ENCODE results near the gene RPS6KA3. TPM values are rescaled to one million over a fixed set of nuclear protein-coding genes. Genes with fewer than 3 reads are reported as not detected.
A peak's percentile ranks its signal among the peaks of the same experiment; 100 is the strongest.
"Not testable (repeated sequence)": the region's sequence is repeated elsewhere in the genome, so short reads cannot be mapped to it uniquely, and the experiment has no call there.

The RPS6KA3 gene
- total RNA-seq, 1 experiment from 2014 or later = 47.7 TPM

DNA sequence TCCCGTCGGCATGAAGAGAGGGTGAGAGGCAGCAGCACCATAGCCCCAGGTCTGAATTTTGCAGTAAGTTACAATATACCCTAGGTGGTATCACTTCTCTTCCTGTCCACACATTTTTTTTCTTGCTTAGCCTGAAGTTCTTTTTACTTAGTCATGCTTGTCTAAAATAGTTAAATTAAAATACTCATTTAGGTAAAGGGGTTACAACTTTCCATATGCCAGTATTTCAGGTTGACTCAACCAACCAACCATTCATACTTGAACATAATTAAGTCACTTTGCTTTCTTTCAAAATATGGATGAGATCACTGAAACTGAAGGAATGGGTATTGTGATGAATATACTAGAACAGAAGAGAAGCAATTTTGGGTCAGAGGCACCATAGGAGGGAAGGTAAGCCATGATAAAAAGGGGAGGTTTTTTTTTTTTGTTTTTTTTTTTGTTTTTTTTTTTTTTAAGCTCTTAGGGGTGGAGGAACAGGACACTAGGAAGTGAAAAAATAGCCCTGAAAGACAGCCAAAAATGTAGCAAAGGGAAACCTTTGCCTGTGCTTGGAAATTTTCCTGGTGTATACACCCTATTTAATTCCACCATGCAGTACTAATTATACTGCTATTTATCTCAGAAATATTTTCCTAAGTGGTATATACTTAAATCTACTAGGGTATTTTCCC, 41.8 kb downstream of the RPS6KA3 start:
- DNase-seq (ENCODE audit: low read depth) = peak; percentile 34

DNA sequence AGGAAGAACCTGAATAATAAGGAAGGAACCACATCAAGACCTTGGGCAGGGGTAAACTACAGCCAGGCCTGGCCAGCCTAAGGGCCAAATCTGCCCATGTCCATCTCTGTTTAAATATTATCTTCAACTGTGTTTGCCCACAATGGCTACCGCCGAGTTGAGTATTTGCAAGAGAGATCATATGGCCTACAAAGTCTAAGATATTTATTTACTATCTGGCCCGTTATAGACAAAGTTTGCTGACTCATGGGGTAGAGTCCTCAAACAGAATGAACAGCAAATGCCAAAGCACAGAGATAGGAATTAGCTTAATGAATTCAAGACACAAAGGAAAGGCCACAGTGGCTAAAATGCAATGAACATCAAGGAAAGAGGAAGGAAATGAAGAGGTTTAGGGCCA, 44.8 kb downstream of the RPS6KA3 start:
- DNase-seq (ENCODE audit: low read depth) = peak; percentile 9

DNA sequence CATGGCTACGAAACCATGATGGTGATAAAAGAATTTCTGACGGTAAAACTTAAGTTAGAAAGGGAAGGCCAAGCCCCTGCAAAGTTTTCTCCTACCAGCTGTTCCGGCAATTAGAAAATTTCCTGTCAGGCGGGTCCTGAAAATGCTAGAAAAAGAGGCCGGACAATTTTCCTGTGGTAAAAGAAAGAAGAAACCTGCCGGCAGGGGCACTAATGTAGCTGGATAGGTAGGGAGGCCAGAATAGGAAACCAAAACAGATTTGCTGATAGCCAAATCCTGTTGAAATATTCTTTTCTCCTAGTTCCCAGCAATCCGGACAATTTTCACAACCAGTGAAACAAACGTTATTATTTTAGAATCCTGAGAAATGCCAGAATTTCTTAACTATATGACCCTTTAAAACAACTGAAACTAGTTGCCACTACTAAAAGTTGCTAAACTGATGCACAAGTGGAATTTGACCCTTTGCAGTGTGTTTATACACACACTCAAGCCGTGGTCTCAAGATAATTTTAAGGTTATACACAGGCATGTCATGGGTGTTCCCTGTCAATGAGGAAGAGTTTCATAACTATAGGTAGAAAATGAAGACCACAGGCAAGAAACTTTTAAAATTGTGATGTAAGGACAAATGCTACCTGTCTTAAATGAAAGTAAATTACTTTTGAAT, 47.7 kb downstream of the RPS6KA3 start:
- no peak for DNase-seq (ENCODE audit: low read depth)

DNA sequence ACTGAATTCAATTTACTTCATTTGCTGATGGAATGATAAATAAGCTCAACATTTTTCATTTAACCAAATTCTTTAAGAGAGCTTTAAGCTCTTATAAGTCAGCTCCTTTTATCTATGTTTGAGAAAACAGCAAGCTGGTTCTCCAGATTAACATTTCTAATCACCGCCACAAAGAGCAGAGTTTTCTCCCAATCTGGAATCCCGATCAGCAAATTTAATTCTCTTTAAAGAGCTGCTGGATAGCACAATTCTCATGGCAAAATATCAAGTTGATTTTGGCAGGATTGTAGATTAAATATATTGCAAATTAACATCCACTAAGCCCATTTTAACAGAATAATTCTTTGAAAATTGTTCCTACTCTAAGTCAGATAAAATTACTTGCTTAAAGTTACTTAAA, 48.8 kb downstream of the RPS6KA3 start:
- no peak for DNase-seq (ENCODE audit: low read depth)

DNA sequence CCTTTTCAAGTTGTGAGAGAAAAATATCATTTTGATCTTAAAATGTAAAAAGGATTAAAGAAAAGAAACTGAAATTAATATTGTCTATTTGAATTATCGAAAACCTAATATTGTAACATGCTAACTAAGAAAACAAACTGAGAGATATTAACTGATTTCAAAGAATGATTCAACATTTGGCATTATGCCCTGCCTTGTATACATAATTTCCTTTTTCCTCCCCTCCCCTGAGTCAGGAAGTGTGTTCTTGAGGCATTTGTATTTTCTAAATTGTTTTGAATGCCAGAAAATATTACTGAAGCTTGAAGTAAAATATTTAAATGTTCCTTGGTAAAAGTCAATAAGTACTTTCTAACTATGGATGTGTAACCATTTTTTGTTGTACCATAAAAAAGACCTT, 49.4 kb downstream of the RPS6KA3 start:
- peak; percentile 55 for DNase-seq (ENCODE audit: low read depth)

DNA sequence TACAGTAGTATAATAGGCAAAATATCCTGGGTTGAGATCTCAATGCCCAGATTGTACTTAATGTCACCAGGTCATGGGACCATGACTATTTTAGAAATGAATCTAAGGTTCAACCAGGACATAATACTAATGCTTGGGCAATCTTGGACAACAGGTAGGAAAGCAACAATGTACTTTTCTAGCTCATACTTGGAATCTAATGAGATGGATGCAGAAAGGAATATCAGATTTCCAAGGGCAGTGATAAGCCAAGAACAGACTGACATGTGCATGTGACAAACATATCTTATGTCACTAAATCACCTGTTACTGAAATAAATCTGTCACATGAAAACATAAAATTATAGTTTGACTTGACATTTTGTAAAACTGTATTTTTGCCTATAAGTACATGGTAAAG, 51.1 kb downstream of the RPS6KA3 start:
- no peak for DNase-seq (ENCODE audit: low read depth)

DNA sequence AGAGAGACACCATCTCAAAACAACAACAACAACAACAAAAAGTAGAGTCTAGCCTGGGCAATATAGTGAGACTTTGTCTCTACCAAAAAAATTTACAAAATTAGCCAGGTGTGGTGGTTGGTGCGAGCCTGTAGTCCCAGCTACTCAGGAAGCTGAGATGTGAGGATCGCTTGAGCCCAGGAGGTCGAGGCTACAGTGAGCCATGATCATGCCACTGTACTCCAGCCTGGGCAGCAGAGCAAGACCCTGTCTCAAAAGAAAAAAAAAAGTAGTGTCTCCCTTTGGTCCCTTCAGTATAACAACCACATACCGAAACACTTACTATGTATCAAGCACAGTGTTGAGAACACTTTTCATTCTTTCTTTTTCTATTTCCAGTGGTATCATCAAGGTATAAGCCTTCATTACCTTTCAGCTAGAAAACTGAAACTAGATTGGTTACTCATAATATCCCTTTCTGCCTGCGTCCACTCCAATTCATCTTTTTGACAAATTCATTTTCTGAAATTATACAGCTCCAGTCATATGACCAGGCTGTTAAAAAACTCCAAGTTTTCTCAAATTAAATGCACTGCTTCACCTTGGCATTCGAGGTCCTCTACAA, 54.1 kb downstream of the RPS6KA3 start:
- no peak for DNase-seq (ENCODE audit: low read depth)

DNA sequence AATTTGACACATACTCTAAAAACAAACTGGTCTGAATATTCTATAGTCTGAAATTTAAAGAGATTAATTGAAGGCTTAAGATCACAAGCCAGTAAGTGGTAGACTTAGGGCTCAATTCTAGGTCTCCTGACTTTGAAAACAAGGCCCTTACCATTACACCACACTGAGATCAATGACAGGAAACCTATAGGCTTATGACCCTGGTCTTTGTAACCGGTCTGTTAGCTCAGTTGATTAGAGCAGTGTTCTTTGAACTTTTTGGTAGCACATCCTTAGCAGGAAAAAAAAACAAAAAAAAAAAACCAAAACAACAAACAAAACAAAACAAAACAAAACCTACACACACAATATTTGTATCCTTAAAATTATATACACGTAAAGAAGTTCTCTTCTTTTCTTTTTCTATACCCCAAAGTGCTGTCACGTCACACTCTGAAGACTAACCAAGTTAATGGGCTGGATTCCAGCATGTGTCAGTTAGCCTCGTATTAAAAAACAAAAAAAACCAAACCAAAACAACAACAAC, 55.4 kb downstream of the RPS6KA3 start:
- DNase-seq (ENCODE audit: low read depth) = no peak

DNA sequence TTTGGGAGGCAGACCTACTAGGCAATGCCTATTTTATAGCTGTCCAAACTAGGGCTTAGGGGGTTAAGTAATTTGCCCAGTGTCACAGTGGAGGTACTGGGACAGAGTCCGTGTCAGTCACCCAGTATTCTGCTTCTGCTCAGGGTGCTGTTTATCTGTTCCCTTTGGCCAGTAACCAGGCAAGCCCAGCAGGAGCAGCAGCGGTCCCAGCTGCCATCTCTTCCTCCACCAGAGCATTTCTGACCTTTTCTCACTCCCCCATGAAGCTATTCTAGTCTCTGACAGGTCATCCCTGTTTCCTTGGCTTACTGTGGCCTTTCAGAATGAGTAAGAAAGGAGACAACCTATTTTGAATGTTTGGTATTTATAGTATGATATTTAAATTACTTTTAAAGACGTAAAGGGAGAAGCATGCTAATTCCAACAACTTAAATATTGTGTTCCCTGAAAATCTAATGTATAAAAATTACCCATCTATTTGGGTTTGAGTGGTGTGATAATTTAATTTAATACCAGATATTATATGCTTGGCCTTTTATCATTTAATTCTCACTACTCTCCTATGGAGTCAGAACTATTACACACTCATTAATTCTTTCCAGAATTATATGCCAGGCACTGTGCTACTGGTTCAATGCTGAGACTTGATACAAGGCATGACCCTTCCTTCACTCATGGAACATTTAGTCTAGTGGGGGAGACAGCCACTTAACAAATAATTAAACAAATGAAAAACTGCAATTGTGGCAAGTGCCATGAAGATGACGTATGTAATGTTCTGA, 60.6 kb downstream of the RPS6KA3 start:
- no peak for DNase-seq (ENCODE audit: low read depth)

DNA sequence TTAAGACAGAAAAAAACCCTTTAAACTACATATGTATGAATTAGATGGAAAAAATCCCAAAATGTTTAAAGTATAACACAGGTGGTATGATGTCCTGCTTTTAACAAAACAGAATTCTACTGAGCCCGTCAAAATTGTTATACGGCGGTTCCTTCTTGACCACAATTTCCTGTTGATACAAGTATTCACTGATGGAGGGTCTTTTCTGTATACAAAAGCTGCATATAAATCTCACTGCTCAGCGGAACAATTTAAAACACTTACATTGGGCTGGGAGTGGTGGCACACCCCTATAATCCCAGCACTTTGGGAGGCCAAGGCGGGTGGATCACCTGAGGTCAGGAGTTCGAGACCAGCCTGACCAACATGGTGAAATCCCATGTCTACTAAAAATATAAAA, 62.4 kb downstream of the RPS6KA3 start:
- DNase-seq (ENCODE audit: low read depth) = no peak

DNA sequence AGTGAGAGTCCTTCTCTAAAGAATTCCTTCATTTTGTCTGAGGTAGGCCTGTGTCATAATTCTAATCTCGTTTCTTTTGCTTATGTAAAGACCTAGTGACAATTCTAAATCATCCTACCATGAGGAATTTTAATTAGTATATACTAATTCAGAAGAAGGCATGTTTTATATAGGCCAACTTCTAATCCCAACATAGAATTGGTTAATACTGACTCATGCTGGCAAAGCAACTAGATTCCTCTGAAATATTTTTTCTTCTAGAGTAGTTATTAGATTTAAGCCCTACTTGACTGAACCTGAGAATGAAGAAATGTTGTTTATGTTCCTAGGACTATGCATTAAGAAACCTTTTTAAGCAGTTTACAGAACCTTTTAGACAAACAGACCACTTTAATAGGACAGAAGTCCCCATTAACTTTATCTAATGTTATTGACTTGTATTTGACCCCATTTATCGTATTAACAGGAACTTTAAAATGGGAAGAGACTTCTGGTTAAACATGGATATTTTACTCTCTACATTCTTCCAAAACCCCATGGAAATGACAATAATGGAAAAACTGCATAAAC, 69.0 kb downstream of the RPS6KA3 start:
- no peak for DNase-seq (ENCODE audit: low read depth)

DNA sequence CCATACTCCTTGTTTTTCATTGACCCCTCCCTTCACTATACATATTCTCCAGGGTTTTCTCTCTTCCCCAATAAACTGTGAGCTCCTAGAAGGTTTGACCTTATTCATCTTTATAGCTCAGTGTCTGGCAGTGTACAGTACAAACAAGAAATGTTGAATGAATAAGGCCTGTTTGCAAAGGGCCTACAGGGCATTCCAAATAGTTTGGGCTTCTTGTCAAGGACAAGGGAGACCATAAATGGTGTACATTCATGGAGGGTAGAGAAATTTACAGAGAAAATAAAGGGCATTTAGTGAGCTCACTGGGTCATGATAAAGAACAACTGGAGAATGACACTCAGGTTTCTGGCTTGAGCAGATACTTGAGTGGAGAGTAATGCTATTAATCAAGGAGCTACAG, 77.5 kb downstream of the RPS6KA3 start:
- DNase-seq (ENCODE audit: low read depth) = no peak

DNA sequence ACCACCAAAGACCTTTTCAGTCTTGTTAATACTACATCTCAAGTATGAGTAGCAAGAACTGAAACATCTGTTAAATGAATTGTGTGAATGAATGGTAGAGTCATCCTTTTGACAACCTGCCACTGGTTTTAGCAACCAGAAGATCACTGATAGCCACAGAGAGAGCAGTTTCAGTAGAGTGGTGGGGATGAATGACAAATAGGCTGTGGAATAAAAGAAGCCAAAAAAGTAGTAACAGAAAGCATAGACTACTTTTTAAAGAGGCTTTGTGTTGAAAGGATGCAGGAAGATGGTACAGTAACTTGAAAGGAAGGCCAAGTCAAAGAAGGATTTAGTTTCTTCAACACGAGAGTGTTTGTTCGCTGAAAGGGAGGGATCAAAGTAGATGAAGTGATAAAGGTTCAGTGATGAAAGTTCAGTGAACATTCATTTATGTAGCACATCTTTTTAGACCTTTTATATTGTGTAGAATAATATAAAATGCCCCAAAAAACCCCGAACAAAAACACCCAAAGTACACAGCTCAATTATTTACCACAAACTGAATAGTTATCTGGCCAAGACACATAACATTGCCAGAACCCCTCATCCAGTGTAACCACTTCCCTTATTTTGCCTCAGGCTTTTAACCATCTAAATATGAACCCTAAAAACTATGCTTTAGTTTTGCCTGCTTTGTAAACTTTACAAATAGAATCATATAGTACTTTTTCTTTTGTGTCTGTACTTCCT, 84.9 kb downstream of the RPS6KA3 start:
- DNase-seq (ENCODE audit: low read depth) = no peak

DNA sequence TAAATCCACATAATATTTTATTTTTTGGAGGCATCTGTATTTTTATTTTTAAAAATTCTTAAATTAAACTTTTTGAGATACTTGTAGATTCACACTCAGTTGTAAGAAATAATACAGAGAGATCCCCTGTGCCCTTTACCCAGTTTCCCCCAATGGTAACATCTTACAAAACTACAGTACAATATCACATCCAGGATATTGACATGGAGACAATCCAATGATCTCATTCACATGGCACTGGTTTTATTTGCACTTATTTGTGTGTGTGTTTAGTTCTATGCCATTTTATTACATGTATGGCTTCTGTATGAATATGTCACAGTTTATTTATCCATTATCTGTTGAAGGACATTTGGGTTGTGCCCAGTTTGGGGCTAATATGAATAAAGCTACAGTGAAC, 89.6 kb downstream of the RPS6KA3 start:
- DNase-seq (ENCODE audit: low read depth) = no peak

DNA sequence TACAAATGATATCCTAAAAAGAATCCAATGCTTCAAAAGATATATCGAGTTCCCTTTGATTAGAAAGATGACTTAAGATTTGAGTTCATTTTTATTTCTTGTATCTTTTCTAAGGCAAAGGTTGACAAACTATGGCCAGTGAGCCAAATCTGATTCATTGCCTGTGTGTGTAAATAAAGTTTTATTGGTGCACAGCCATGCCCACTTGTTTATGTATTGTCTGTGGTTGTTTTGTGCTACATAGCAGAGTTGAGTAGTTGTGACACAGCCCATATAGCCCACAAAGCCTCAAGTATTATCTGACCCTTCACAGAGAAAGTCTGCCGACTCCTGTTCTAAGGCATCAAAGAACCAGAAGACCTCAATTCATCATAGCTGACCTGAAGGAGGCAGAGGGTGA, 92.9 kb downstream of the RPS6KA3 start:
- no peak for DNase-seq (ENCODE audit: low read depth)

DNA sequence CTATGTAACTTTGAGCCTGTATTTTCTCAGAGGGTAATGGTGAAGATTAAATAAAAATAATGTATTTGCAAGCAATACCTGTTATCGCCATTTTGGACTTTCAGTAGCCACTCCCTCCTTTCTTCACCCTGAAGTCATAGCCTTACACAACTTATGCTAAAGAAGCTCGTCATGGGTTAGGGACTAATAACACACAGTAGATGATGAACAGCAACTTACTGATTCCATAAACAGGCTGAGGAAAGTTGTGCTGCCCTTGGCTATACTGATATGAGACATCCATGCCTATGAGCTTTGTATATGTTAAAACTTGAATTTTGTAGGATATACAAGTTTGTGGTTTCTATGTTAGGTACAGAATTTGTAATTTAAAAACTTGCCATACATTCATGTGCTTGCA, 93.4 kb downstream of the RPS6KA3 start:
- no peak for DNase-seq (ENCODE audit: low read depth)

DNA sequence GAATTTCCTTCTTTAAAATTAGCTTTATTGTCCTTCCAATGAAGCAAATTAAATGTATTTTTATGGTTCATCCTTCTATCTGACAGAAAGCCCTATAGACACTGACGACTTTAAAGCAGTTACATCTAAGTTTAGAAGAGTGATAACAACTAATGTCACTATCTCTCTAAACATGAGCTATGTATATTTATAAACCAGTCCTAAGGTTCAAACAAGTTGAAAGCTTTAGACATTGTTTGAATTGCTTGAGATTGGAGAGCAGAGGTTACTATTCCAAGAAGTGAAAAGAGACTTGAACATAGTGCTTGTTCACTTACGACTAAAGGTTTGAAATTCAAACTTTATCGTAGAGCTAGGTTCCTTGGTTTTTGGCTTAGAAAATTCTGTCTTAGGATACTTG, 94.8 kb downstream of the RPS6KA3 start:
- DNase-seq (ENCODE audit: low read depth) = no peak

DNA sequence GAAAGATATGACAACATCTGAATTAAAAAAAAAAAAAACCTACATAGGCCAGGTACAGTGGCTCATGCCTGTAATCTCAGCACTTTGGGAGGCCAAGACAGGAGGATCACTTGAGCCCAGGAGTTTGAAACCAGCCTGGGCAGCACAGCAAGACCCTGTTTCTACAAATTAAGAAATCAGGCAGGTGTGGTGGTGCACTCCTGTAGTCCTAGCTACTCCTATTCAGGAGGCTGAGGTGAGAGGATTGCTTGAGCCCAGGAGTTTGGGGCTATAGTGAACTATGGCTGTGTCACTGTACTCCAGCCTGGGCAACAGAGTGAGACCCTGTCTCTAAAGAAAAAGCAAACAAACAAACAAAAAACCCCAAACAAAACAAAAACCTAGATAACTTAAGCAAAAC, 104.2 kb downstream of the RPS6KA3 start:
- not testable (repeated sequence) for DNase-seq (ENCODE audit: low read depth)

DNA sequence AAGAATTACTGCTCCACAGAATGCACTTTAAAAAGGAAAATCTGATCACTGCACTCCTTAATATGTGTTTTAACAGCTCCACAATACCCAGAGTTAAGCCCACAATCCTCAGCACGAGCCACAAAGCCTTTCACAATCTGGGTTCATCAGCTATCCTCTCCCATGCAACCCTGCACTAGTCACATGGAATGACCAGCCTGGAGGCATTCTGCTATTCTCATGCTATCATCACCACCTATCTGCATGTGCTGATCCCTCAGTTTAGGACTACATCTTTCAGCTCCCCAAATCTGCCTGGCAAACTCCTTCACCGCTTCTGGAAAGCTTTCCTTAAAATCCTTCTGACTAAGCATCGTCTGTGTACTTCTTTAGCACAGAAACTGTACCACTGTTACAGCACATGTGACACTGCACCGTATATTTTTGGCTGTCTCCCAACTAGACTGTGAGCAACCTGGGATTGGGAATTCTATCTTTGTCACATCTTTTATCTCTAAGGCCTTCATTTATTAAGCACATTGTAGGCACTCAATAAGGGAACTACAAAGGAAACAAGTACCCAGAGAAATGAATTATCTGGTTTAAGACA, 106.8 kb downstream of the RPS6KA3 start:
- no peak for DNase-seq (ENCODE audit: low read depth)

DNA sequence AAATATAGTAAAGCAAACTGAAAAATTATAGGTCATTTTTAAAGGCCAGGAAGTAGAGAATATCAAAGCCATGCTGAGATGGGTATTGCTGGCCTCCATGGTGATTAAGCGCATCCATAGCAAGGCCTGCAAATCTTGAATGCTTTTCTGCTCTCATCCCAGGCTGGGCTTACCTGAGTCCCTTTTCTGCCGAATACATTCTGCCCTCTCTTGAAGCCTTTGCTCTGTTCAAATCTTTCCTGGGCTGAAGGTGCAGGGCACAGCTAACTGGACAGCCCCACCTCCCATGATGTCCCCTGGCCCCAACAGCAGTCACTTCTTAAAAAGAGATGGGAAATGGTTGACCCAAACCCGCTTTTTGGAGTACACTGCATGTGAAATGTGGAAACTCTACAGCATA, 115.0 kb downstream of the RPS6KA3 start:
- DNase-seq (ENCODE audit: low read depth) = no peak

DNA sequence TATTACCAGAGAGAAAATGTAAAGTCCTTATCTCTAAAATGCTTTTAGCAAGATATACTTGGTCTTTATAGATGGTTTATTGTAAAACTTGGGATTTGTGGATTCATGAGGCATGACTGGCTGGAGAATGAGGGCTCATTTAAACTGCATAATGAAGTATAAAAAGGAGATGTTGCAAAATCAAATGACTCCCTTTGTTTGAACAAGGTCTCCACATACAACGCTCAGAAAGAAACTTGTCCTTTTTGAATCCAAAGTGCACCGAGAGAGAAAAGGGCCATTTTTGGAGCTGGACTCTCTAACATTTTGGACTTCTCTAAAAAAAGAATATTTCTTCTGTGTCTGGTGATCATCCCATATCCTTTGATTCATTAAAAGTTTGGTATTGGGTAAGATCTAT, 117.4 kb downstream of the RPS6KA3 start:
- no peak for DNase-seq (ENCODE audit: low read depth)
